Astrocyte of the hippocampus (primary cell): ENCODE measurements around the gene POLR2H.
A peak's percentile ranks its signal among the peaks of the same experiment; 100 is the strongest.

Experiments
- DNase-seq: peaks from one replicate; pipeline ENCODE4 v3.0.0; 2011; ENCODE audit warnings: low read depth, low spot score

The POLR2H gene

GRCh38 chr3:184361532-184361931 lies at the start of gene POLR2H, which contains the start of gene CLCN2:
TSS of gene POLR2H (plus strand) at chr3:184361710. CDS start at chr3:184363493, 1,783 bp downstream.
TSS of gene CLCN2 (minus strand) at chr3:184361605. CDS start at chr3:184361479, 126 bp downstream.
- DNase-seq, result peak; percentile 85

GRCh38 chr3:184314363-184314699 lies 47.2 kb upstream of the POLR2H start, which contains the start of gene EIF4G1:
TSS of gene EIF4G1 (plus strand) at chr3:184314606. CDS start at chr3:184315797, 1,191 bp downstream.
- peak; percentile 98 for DNase-seq

- peak; percentile 94 for DNase-seq
These were observed 46.6 kb upstream of the POLR2H start for GRCh38 chr3:184314700-184315542.

GRCh38 chr3:184315543-184315867 lies 46.0 kb upstream of the POLR2H start:
- no peak for DNase-seq

- peak; percentile 28 for DNase-seq
These were observed 45.4 kb upstream of the POLR2H start for GRCh38 chr3:184315871-184316661.

GRCh38 chr3:184316792-184317191 lies 44.7 kb upstream of the POLR2H start:
- no peak for DNase-seq

GRCh38 chr3:184317201-184317600 lies 44.3 kb upstream of the POLR2H start:
- DNase-seq, result no peak

GRCh38 chr3:184320104-184320445 lies 41.4 kb upstream of the POLR2H start:
- DNase-seq, result peak; percentile 99

- DNase-seq, result no peak
These were observed 39.8 kb upstream of the POLR2H start for GRCh38 chr3:184321666-184322065.

- DNase-seq, result no peak
These were observed 38.6 kb upstream of the POLR2H start for GRCh38 chr3:184322731-184323487.

- no peak for DNase-seq
These were observed 37.8 kb upstream of the POLR2H start for GRCh38 chr3:184323696-184324095.

- no peak for DNase-seq
These were observed 36.2 kb upstream of the POLR2H start for GRCh38 chr3:184325269-184325668.

- DNase-seq, result no peak
These were observed 35.7 kb upstream of the POLR2H start for GRCh38 chr3:184325715-184326369.

GRCh38 chr3:184327171-184327570 lies 34.3 kb upstream of the POLR2H start:
- no peak for DNase-seq

- no peak for DNase-seq
These were observed 33.0 kb upstream of the POLR2H start for GRCh38 chr3:184328516-184328915.

GRCh38 chr3:184332370-184333090 lies 29.0 kb upstream of the POLR2H start:
- DNase-seq, result peak; percentile 89

- DNase-seq, result no peak
These were observed 28.3 kb upstream of the POLR2H start for GRCh38 chr3:184333190-184333589.

GRCh38 chr3:184333700-184334099 lies 27.8 kb upstream of the POLR2H start:
- DNase-seq, result no peak

GRCh38 chr3:184334470-184335158 lies 26.9 kb upstream of the POLR2H start:
- DNase-seq, result peak; percentile 69

GRCh38 chr3:184335291-184335660 lies 26.2 kb upstream of the POLR2H start:
- no peak for DNase-seq
